GM12875 (cell line): ENCODE results near the gene CBFA2T3.

Source experiments
- H3K4me3 ChIP-seq: one replicate; pipeline ENCODE4 v1.5.1; 2011; ENCODE audit warnings: low read depth, low read length, control low read depth
- TF ChIP-seq, protein P1 (sequence below): IDR thresholded peaks from 2 replicates; pipeline ENCODE4 v1.5.1; 2011; ENCODE audit warnings: low read depth, mild to moderate bottlenecking, control low read depth, inconsistent platforms, low read length, moderate library complexity, borderline replicate concordance; ENCODE audit not compliant: insufficient read depth

The CBFA2T3 gene

DNA sequence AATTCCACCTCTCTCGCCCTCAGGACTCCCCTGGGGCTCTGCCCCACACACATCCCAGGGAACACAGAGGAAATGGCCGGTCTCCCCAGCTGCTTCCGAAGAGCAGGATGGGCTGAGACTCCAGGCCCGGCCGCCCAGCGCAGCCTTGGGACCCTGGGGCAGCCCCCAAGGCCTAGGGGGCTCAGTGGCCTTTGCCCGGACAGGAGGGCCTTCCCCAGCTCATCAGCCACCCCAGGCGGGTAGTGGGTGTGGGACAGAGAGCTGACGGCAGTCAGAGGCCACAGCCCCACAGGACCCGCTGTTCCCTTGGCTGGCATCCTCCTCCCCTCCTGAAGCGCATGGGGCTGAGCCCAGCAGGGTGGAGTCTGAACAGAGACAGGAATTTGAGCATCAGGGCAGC lies 6.2 kb upstream of the CBFA2T3 start:
- TF ChIP-seq, protein P1, sequence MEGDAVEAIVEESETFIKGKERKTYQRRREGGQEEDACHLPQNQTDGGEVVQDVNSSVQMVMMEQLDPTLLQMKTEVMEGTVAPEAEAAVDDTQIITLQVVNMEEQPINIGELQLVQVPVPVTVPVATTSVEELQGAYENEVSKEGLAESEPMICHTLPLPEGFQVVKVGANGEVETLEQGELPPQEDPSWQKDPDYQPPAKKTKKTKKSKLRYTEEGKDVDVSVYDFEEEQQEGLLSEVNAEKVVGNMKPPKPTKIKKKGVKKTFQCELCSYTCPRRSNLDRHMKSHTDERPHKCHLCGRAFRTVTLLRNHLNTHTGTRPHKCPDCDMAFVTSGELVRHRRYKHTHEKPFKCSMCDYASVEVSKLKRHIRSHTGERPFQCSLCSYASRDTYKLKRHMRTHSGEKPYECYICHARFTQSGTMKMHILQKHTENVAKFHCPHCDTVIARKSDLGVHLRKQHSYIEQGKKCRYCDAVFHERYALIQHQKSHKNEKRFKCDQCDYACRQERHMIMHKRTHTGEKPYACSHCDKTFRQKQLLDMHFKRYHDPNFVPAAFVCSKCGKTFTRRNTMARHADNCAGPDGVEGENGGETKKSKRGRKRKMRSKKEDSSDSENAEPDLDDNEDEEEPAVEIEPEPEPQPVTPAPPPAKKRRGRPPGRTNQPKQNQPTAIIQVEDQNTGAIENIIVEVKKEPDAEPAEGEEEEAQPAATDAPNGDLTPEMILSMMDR = no peak

DNA sequence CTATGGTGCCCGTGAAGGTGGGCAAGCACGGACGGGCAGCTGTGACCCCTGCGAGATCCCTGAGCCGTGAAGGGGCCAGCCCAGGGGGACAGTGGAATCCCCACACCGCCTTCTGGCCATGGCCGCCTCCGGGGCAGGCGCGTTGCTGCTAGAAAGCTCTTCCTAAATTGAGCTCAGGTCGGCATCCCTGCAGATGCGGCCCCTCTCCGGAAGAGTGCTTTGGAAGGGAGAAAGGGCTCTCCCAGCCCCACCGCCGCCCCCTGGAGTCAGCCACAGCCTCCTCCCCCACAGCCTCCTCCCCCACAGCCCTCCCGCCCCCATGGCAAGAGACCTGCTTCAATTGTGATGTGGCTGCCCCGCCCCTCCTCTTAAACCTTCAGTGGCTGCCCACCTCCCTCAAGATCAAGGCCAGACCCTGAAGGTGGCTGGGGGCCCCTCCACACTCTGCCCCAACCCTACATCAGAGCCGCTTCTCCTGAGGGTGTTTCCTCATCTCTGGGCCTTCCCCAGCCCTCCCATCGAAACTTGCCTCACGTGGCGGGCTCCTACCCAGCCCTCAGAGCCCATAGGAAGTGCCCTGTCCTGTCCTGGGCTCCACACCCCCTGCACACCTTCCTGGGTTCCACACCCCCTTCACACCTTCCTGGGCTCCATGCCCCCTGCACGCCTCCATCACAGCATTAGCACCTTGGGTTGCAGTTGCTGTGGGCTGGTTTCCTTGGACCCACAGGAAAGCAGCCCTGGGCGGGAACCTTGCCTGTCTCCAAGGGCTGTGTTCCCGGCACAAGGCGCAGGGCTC lies 5.5 kb upstream of the CBFA2T3 start:
- no peak overlapping the region for H3K4me3 ChIP-seq
- TF ChIP-seq, protein P1 = no peak

More for the DNA sequence above, 6.2 kb upstream of the CBFA2T3 start:
- peak overlapping the region; percentile 12 for H3K4me3 ChIP-seq

DNA sequence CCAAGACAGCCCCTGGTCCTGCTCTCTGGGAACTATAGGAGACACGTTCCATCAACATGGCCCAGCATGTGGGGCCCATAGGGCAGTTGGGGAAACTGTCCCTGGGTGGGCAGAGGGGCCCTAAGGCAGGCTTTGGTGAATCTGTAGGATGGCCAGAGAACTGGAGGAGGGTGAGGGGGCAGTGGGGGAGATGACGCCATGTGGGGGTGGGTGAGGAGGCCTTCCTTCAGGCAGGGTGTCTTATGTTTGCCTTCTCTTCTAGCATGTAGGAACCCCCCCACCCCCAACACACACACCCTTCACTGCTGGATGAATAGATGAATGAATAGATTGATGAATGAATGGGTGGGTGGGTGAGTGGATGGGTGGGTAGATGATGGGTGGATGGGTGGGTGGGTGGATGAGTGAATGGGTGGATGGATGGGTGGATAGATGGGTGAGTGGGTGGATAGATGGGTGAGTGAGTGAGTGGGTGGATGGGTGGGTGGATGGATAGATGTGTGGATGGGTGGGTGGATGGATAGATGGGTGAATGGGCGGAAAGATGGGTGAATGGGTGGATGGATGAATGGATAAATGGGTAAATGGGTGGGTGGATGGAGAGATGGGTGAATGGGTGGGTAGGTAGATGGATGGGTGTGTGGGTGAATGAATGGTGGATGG lies 2.5 kb upstream of the CBFA2T3 start:
- H3K4me3 ChIP-seq = peak overlapping the region; percentile 89
- TF ChIP-seq, protein P1 = no peak

DNA sequence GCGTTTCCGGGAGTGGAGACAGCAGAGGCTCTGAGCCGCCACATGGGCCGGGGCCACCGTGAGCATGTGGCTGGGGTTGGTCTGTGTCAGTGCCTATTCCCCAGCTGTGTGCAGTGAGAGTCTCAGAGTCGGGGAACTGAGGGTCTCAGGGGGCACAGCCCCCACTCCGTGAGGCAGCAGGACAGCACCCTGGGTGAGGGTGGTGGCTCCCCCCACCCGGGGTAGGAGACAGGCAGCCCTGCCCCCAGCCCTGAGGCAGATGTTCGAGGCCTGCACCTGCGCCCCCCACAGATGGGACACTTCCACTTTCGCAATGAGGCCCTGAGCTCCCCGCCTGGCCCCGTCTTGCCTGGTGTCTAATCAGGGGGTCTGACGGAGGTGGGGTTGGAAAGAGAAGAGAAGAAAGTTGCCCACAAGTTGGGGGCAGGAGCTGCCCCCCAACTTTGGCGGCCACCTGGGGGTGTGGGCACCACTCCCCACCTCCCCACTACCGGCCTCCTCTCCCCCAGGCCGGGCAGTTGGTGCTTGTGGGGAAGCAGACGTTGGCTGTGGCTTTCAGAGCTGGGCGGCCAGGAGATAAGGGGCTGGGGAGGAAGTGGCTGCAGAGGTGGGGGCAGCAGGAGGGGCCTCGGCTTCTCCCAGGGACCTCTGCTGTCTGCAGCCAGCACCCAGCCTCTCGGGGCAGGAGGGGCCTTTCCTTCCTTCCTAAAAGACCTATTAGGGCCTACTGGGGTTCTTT lies 1.8 kb upstream of the CBFA2T3 start:
- TF ChIP-seq, protein P1 = no peak
- H3K4me3 ChIP-seq = peak overlapping the region; percentile 89

DNA sequence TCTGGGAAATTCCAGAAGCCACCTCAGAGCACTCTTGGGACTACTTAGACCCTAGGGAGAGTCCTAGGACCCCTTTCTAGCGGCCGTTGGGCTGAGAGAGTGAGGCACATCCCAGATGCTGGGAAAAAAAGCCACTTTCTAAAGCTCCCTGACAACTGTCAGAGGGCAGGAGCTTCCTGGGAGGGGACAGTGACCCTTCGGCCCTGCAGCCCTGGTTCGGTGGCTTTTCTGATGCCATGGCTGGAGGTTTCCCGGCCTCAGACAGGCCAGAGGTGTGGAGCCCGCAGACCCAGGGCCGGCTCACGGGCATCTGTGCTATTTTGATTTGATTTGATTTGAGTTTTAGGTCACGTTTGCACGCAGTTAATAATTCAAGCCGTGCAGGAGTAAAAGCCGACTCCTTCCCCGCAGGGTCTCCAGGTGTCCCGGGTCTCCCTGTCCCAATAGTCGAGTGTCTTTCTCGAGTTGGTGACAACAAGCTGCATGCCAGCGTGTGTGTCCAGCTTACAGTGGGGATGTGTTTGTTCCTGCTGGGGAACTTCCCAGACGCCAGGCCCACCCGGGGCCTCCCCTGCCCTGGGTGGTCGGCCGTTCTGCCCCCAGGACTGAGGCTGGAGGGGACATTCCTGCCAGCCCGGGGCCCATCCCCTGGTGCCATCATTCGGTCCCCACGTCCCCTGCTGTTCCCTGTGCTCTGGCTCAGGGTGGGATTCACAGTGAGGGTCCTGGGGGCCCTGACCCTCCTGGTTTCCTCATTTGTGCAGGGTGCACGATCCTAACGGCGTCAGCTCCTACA lies 1.0 kb upstream of the CBFA2T3 start:
- H3K4me3 ChIP-seq = peak overlapping the region; percentile 89
- TF ChIP-seq, protein P1 = no peak

DNA sequence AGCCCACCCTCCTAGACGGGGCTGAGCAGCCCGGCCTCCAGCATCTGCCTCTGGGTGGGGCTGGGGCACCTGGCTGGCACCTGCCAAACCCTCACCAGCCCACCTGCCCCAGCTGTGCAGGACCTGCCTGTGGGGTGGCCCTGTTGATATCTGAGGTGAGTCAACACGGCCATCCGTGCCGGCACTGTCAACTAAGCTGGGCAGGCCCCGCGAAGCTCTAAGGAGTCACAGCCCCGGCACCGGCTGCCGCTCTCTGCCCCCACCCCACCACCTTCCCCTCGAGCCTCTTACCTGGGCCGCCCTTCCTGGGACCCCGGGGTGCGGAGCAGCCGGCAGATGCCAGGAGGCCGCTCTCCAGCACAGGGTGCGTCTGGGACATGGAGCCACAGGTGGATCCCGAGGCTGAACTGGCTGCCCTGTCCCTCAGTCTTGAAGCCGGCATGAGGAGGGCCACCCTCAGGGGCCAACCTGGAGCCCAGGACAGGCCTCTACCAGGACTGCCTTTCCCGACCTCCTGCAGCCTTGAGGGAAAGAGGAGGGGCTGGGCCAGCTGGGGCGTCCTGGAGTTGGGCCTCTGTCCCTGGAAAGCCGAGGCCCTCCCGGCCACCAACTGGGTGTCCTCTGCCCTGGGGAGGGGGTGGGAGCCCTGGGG lies 515 bp downstream of the CBFA2T3 start:
- TF ChIP-seq, protein P1 = no peak

More for the DNA sequence above, 515 bp downstream of the CBFA2T3 start:
- H3K4me3 ChIP-seq = peak overlapping the region; percentile 89
